Gastrocnemius medialis (tissue), 4 donors: Measurements from ENCODE around the gene FSIP1. TPM values are rescaled to one million over a fixed set of nuclear protein-coding genes. Genes with fewer than 3 reads are reported as not detected.

Experiments used
- ATAC-seq, 2 donors: fragments of 150-250 bp; one replicate each; pipeline ENCODE4 v1.9.1; 2016
- DNase-seq, 2 donors: peaks; one replicate each; pipeline ENCODE4 v3.0.0-alpha.2; 2019
- H3K27ac ChIP-seq, 4 donors: fragments of 200-600 bp; sonication (generic); 1 replicate in 1 of 4; 2 replicates in 3 of 4; pipeline ENCODE4 v1.5.1; 2016 to 2018; ENCODE audit warnings: mild to moderate bottlenecking in 2 of 4, moderate library complexity in 1 of 4
- H3K27me3 ChIP-seq, 3 donors: fragments of 200-600 bp; sonication (generic) in 2 of 3; 1 replicate in 1 of 3; 2 replicates in 2 of 3; pipeline versions ENCODE4 v1.5.1 to v1.6.0; 2016 to 2019; ENCODE audit warnings: mild to moderate bottlenecking in 1 of 3, moderate library complexity in 1 of 3
- H3K36me3 ChIP-seq, 2 donors: fragments of 200-600 bp; sonication (generic) in 1 of 2; one replicate each; pipeline ENCODE4 v1.5.1; 2017 to 2018
- H3K4me1 ChIP-seq, 2 donors: fragments of 200-600 bp; sonication (generic) in 1 of 2; one replicate each; pipeline ENCODE4 v1.5.1; 2016 to 2017; ENCODE audit warnings: mild to moderate bottlenecking in 2 of 2
- H3K4me3 ChIP-seq, 4 donors: fragments of 200-600 bp; sonication (generic) in 3 of 4; 1 replicate in 1 of 4; 2 replicates in 3 of 4; pipeline ENCODE4 v1.5.1; 2016 to 2019; ENCODE audit warnings: mild to moderate bottlenecking in 2 of 4
- H3K9me3 ChIP-seq, 3 donors: fragments of 200-600 bp; sonication (generic) in 2 of 3; 1 replicate in 1 of 3; 2 replicates in 2 of 3; pipeline ENCODE4 v1.5.1; 2016 to 2019
- POLR2A ChIP-seq, 2 donors: fragments of 450-650 bp; IDR thresholded peaks; one replicate each; pipeline ENCODE4 v1.6.1; 2017; ENCODE audit warnings: antibody characterized with exemption in 2 of 2, mild to moderate bottlenecking in 2 of 2, moderate library complexity in 2 of 2
- in situ Hi-C, 4 donors: fragments of 200-750 bp; cut with MboI; loops; one replicate each; pipeline versions ENCODE4 v1.15.0 to v1.8.0; 2017; ENCODE audit warnings: low sequenced_read_pairs in 4 of 4
- intact Hi-C: fragments of 100-400 bp; cut with DNase I; formaldehyde crosslinking; loops from one replicate; pipeline ENCODE4 v1.15.1; 2023; ENCODE audit warnings: low total_unique reads
- total RNA-seq, 4 donors: library from RNA; depleted of rRNA; stranded (reverse); fragments of >200 nt; gene quantifications; one replicate each; pipeline versions ENCODE4 v1.1.0 to v1.2.3, GENCODE V29; 2016
- TF ChIP-seq, protein P1 (sequence below), 5 experiments: fragments of 450-650 bp in 3 of 5; fragments of 200-600 bp in 2 of 5; sonication (generic) in 2 of 5; IDR thresholded peaks in 4 of 5; conservative IDR thresholded peaks in 1 of 5; 1 replicate in 4 of 5; 2 replicates in 1 of 5; pipeline ENCODE4 v1.5.1; 2016 to 2019; ENCODE audit warnings: antibody characterized with exemption in 5 of 5, mild to moderate bottlenecking in 3 of 5, moderate library complexity in 3 of 5

The FSIP1 gene
- total RNA-seq, 4 donors from 2014 or later = 0.11 to 23.9 (median 1.0) TPM; not detected in 1

DNA sequence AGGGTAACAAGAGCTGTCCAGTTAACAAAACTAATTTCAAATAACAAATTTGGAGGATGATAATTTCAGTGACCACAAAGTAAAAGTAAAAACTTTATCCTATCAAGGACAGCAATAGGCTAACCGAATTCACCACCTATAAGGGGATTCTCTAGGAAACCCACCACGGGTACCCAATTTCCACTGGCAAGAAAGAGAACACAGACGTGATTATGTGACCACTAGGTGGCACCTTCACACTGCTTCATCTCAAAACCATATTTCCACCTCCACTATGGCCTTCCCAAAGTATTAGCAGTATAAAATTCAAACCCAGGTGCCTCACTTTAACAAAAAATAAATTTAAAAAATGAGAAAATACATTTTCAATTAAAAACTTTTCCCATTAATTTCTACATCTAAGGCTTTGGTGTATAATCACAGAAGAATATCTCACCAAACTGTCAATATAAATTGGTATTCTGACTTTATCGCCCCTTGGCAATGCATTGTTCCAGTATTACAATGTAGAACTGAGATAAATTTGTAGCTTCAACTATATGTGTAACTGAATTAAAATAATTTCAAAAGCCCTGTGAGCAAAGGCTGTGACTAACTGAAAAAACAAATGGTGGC is 96.5 kb downstream of the FSIP1 start:
- Histone ChIP-seq H3K27me3 (no peaks in the 10 kb centered on the region), H3K4me1 (no peaks in the 10 kb centered on the region), H3K4me3 (no peak overlapping the region), H3K9me3 (no peaks in the 10 kb centered on the region), H3K36me3 (no peaks in the 10 kb centered on the region), H3K27ac (no peak overlapping the region)
- intact Hi-C loops (loop anchor here (1.0 to 10.0 kb wide), 3 partner anchors 63 to 871 kb away; no protein-coding TSS in a partner anchor), in situ Hi-C loops (loop anchor here in 3 of 4 donors (5.0 to 10.0 kb wide), 3 partner anchors 69 to 79 kb away; no protein-coding TSS in a partner anchor)
- TF ChIP-seq, protein P1, sequence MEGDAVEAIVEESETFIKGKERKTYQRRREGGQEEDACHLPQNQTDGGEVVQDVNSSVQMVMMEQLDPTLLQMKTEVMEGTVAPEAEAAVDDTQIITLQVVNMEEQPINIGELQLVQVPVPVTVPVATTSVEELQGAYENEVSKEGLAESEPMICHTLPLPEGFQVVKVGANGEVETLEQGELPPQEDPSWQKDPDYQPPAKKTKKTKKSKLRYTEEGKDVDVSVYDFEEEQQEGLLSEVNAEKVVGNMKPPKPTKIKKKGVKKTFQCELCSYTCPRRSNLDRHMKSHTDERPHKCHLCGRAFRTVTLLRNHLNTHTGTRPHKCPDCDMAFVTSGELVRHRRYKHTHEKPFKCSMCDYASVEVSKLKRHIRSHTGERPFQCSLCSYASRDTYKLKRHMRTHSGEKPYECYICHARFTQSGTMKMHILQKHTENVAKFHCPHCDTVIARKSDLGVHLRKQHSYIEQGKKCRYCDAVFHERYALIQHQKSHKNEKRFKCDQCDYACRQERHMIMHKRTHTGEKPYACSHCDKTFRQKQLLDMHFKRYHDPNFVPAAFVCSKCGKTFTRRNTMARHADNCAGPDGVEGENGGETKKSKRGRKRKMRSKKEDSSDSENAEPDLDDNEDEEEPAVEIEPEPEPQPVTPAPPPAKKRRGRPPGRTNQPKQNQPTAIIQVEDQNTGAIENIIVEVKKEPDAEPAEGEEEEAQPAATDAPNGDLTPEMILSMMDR (IDR thresholded peaks at IDR 0.05 in 4 of 5, conservative IDR thresholded peaks at IDR 0.05 in 1 of 5) = peak; percentile 63 to 76 (median 67)
- no peak for TF ChIP-seq POLR2A (IDR thresholded peaks at IDR 0.05)
- peak in 1 of 2 donors; percentile 9 for DNase-seq
- peak; percentile 65 to 66 for ATAC-seq

DNA sequence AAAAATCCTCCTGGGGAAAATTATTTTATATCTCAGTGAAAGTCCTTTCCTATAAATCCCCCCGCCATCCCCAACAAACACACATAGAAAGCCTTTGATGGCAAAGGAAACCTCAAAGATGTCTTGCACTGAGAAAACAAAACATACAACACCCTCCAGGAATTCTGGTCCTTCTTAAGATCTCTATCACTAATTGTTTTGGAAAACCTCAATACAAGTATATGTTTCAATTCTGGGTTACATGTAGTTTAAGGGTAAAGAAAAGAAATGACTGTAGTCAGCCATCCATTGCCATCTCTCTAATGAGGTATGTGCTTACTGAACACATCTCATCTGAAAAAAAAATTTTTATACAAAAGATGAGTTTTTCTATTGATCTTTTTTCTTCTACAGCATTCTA is 97.3 kb downstream of the FSIP1 start:
- in situ Hi-C loops (loop anchor here in 3 of 4 donors (5.0 to 10.0 kb wide), 3 partner anchors 69 to 79 kb away; no protein-coding TSS in a partner anchor), intact Hi-C loops (loop anchor here (1.0 to 10.0 kb wide), 3 partner anchors 63 to 871 kb away; no protein-coding TSS in a partner anchor)
- H3K4me3 ChIP-seq = no peak overlapping the region

DNA sequence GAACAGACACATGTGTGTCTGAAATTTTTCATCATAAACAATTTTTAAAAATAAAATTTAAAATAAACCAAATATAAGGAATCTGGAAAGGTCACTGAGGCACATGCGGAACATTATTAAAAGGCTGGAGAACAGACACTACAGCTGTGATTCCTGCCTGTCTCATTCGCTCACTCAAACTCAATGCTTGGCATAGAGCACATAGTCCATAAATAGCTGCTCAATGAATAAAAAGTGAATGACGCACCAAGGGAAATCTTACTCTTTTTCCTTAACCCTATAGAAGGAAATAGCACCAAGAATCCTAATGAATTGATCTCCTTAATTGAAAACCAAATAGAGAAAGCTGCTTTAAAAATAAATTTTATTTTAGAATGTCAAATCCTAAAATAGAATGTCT is 98.4 kb downstream of the FSIP1 start:
- H3K4me1 ChIP-seq = no peaks in the 10 kb centered on the region
- intact Hi-C loops = loop anchor here (2.0 to 10.0 kb wide), 3 partner anchors 57 to 869 kb away; no protein-coding TSS in a partner anchor
- H3K27ac ChIP-seq = no peak overlapping the region
- ATAC-seq = no peak
- H3K9me3 ChIP-seq = no peaks in the 10 kb centered on the region
- no peak for DNase-seq
- H3K27me3 ChIP-seq = no peaks in the 10 kb centered on the region
- no peak overlapping the region for H3K4me3 ChIP-seq
- TF ChIP-seq, protein P1 (IDR thresholded peaks at IDR 0.05 in 4 of 5, conservative IDR thresholded peaks at IDR 0.05 in 1 of 5) = no peak
- TF ChIP-seq POLR2A (IDR thresholded peaks at IDR 0.05) = no peak
- in situ Hi-C loops = loop anchor here in 2 of 4 donors (10.0 kb wide), 2 partner anchors 71 to 81 kb away; no protein-coding TSS in a partner anchor
- no peaks in the 10 kb centered on the region for H3K36me3 ChIP-seq

More for the DNA sequence above, 97.3 kb downstream of the FSIP1 start:
- TF ChIP-seq, protein P1 (IDR thresholded peaks at IDR 0.05 in 4 of 5, conservative IDR thresholded peaks at IDR 0.05 in 1 of 5) = no peak
- TF ChIP-seq POLR2A (IDR thresholded peaks at IDR 0.05) = no peak
- Histone ChIP-seq H3K9me3 (no peaks in the 10 kb centered on the region), H3K4me1 (no peaks in the 10 kb centered on the region), H3K27ac (no peak overlapping the region), H3K36me3 (no peaks in the 10 kb centered on the region), H3K27me3 (no peaks in the 10 kb centered on the region)
- no peak for DNase-seq
- no peak for ATAC-seq

DNA sequence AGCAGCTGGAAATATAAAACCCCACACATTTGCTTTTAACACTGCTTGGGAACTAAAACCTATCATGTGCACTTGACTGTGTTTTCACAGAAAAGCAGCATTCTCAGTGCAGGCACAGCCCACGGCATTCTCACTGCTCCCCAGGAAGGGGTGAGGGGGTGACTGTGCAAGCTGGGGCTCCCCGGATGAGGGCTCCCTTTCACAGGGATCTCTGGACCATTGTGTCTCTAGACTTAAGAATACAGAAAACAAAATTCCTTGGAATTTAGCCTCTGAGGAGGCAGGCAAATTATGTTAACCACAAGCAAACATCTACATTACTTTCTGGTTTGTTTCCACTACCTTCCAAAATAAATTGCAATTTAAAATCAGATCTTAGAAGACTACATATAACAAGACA is 100.3 kb downstream of the FSIP1 start:
- ATAC-seq = no peak
- H3K27ac ChIP-seq = no peak overlapping the region
- H3K9me3 ChIP-seq = no peaks in the 10 kb centered on the region
- in situ Hi-C loops = loop anchor here in 2 of 4 donors (10.0 kb wide), 2 partner anchors 72 to 82 kb away; no protein-coding TSS in a partner anchor
- H3K4me3 ChIP-seq = no peak overlapping the region
- H3K4me1 ChIP-seq = no peaks in the 10 kb centered on the region
- no peaks in the 10 kb centered on the region for H3K36me3 ChIP-seq
- intact Hi-C loops = loop anchor here (5.0 to 10.0 kb wide), 2 partner anchors 55 to 868 kb away; no protein-coding TSS in a partner anchor
- H3K27me3 ChIP-seq = no peaks in the 10 kb centered on the region
- DNase-seq = no peak
- TF ChIP-seq, protein P1 (IDR thresholded peaks at IDR 0.05 in 4 of 5, conservative IDR thresholded peaks at IDR 0.05 in 1 of 5) = no peak
- TF ChIP-seq POLR2A (IDR thresholded peaks at IDR 0.05) = no peak
